Right lobe of liver (tissue), 4 donors: ENCODE data around the gene GTF2H3.

Experiments
- POLR2A ChIP-seq: fragments of 450-650 bp; IDR thresholded peaks from one replicate; pipeline ENCODE4 v1.6.1; 2017; ENCODE audit warnings: antibody characterized with exemption, mild to moderate bottlenecking
- TF ChIP-seq, protein P1 (sequence below), 4 donors: fragments of 200-600 bp in 3 of 4; fragments of 450-650 bp in 1 of 4; IDR thresholded peaks; one replicate each; pipeline versions ENCODE4 v1.5.1 to v1.8.0; 2016 to 2022; ENCODE audit warnings: antibody characterized with exemption in 4 of 4, mild to moderate bottlenecking in 2 of 4
- donor health status: DM: no; HTN: no; CAD: no.
- donor health status: DM: no; HTN: no; CAD: no.
- donor health status: DM: no; HTN: yes; CAD: no.

DNA sequence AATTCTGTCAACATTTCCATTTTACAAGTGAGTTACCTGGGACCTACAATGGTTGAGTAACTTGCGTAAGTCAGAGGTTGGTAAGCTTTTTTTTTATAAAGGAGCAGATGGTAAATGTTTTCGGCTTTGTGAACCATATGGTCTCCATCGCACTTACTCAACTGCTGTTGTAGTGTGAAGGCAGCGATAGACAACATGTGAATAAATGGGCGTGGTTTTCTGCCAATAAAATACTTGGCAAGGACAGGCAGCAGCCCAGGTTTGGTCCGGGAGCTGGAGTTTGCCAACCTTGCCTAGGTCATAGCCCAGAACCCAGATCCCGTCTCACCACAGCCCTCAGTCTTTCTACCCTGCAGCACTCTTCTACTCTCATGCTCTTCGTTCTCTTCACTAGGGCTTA is 25.4 kb upstream of the GTF2H3 start:
- TF ChIP-seq, protein P1, sequence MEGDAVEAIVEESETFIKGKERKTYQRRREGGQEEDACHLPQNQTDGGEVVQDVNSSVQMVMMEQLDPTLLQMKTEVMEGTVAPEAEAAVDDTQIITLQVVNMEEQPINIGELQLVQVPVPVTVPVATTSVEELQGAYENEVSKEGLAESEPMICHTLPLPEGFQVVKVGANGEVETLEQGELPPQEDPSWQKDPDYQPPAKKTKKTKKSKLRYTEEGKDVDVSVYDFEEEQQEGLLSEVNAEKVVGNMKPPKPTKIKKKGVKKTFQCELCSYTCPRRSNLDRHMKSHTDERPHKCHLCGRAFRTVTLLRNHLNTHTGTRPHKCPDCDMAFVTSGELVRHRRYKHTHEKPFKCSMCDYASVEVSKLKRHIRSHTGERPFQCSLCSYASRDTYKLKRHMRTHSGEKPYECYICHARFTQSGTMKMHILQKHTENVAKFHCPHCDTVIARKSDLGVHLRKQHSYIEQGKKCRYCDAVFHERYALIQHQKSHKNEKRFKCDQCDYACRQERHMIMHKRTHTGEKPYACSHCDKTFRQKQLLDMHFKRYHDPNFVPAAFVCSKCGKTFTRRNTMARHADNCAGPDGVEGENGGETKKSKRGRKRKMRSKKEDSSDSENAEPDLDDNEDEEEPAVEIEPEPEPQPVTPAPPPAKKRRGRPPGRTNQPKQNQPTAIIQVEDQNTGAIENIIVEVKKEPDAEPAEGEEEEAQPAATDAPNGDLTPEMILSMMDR (IDR thresholded peaks at IDR 0.05), result no peak
- no peak for TF ChIP-seq POLR2A
